ENCODE data around the gene AP1S2. TPM values are rescaled to one million over a fixed set of nuclear protein-coding genes. Genes with fewer than 3 reads are reported as not detected.

The AP1S2 gene
- total RNA-seq, 2 experiments from 2014 or later = 22.6 to 28.8 TPM

- TF ChIP-seq, protein P1, sequence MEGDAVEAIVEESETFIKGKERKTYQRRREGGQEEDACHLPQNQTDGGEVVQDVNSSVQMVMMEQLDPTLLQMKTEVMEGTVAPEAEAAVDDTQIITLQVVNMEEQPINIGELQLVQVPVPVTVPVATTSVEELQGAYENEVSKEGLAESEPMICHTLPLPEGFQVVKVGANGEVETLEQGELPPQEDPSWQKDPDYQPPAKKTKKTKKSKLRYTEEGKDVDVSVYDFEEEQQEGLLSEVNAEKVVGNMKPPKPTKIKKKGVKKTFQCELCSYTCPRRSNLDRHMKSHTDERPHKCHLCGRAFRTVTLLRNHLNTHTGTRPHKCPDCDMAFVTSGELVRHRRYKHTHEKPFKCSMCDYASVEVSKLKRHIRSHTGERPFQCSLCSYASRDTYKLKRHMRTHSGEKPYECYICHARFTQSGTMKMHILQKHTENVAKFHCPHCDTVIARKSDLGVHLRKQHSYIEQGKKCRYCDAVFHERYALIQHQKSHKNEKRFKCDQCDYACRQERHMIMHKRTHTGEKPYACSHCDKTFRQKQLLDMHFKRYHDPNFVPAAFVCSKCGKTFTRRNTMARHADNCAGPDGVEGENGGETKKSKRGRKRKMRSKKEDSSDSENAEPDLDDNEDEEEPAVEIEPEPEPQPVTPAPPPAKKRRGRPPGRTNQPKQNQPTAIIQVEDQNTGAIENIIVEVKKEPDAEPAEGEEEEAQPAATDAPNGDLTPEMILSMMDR (IDR thresholded peaks at IDR 0.05) = peak; percentile 45
- Mint-ChIP-seq H3K9me3 (no peaks in the 10 kb centered on the region), H3K27ac (peak overlapping the region; percentile 86), H3K4me3 (no peak overlapping the region), H3K27me3 (no peaks in the 10 kb centered on the region), H3K36me3 (ENCODE audit: low read depth) (peaks cover 39% of the 10 kb centered on the region), H3K4me1 (ENCODE audit: low read depth) (peaks cover 58% of the 10 kb centered on the region)
- POLR2A ChIA-PET = interaction anchor here (1.1 kb wide), 1 partner anchor 10 kb away, joined by 3 read pairs; no protein-coding TSS in a partner anchor
- CTCF ChIA-PET = interaction anchor here (0.9 to 1.0 kb wide), 2 partner anchors 33 to 57 kb away, joined by 3 to 5 read pairs; no protein-coding TSS in a partner anchor
- ATAC-seq = peak; percentile 83
- intact Hi-C loops (cut with micrococcal nuclease) = no loop called here
- DNase-seq = peak; percentile 45
Measured at GRCh38 chrX:15815779-15816437, 38.7 kb downstream of the AP1S2 start.

GRCh38 chrX:15814771-15815365, 39.7 kb downstream of the AP1S2 start:
- H3K4me3 Mint-ChIP-seq = no peak overlapping the region
- CTCF ChIA-PET = no interaction called here
- H3K27ac Mint-ChIP-seq = peak overlapping the region; percentile 25
- DNase-seq (peak; percentile 17), ATAC-seq (no peak)
- H3K27me3 Mint-ChIP-seq = no peaks in the 10 kb centered on the region
- POLR2A ChIA-PET = no interaction called here
- intact Hi-C loops (cut with micrococcal nuclease) = no loop called here
- H3K4me1 Mint-ChIP-seq (ENCODE audit: low read depth) = peaks cover 48% of the 10 kb centered on the region
- TF ChIP-seq, protein P1 (IDR thresholded peaks at IDR 0.05) = no peak
- H3K36me3 Mint-ChIP-seq (ENCODE audit: low read depth) = peaks cover 32% of the 10 kb centered on the region
- no peaks in the 10 kb centered on the region for H3K9me3 Mint-ChIP-seq

DNA sequence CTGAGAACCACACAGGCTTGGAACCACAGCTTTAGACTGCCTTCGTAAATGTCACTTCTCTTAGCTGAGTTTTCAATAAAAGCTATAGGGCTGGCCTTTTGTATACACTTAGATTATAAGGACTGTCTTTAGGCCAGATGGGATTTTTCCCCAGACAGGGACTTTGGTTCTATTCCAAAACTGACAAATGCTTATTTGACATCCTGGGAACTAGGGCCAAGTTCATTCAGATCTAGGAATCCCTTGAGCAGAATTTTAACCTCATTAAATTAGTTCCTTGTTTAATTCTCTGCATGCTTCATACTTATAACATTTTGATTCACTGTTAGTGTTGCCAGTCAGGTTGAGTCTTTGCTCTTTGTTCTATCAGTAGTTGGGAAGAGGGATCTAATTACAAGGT, 41.2 kb downstream of the AP1S2 start:
- no peak overlapping the region for H3K4me3 Mint-ChIP-seq
- intact Hi-C loops (cut with micrococcal nuclease) = no loop called here
- TF ChIP-seq, protein P1 (IDR thresholded peaks at IDR 0.05) = no peak
- H3K4me1 Mint-ChIP-seq (ENCODE audit: low read depth) = peaks cover 45% of the 10 kb centered on the region
- peaks cover 36% of the 10 kb centered on the region for H3K36me3 Mint-ChIP-seq (ENCODE audit: low read depth)
- H3K9me3 Mint-ChIP-seq = no peaks in the 10 kb centered on the region
- H3K27ac Mint-ChIP-seq = peak overlapping the region; percentile 61
- ChIA-PET CTCF (no interaction called here), POLR2A (interaction anchor here (1.0 kb wide), 1 partner anchor 23 kb away, joined by 3 read pairs; no protein-coding TSS in a partner anchor)
- no peaks in the 10 kb centered on the region for H3K27me3 Mint-ChIP-seq
- ATAC-seq (no peak), DNase-seq (no peak)

- H3K36me3 Mint-ChIP-seq (ENCODE audit: low read depth) = peaks cover 31% of the 10 kb centered on the region
- peaks cover 40% of the 10 kb centered on the region for H3K4me1 Mint-ChIP-seq (ENCODE audit: low read depth)
- POLR2A ChIA-PET = interaction anchor here (1.0 kb wide), 1 partner anchor 24 kb away, joined by 3 read pairs; no protein-coding TSS in a partner anchor
Measured at GRCh38 chrX:15812192-15812938, 42.2 kb downstream of the AP1S2 start.

More at GRCh38 chrX:15812192-15812938, 42.2 kb downstream of the AP1S2 start:
- no peak overlapping the region for H3K4me3 Mint-ChIP-seq
- CTCF ChIA-PET = interaction anchor here (0.9 kb wide), 1 partner anchor 21 kb away, joined by 4 read pairs; no protein-coding TSS in a partner anchor
- DNase-seq = no peak
- no peak for ATAC-seq
- TF ChIP-seq, protein P1 (IDR thresholded peaks at IDR 0.05) = no peak
- intact Hi-C loops (cut with micrococcal nuclease) = no loop called here
- H3K9me3 Mint-ChIP-seq = no peaks in the 10 kb centered on the region
- H3K27ac Mint-ChIP-seq = peak overlapping the region; percentile 20
- H3K27me3 Mint-ChIP-seq = no peaks in the 10 kb centered on the region

Measured in activated CD8-positive, alpha-beta T cell treated with anti-CD3 and anti-CD28 coated beads for 36 hours (primary cell).